LHCN-M2 (cell line): ENCODE results near the gene PPIH. TPM values are rescaled to one million over a fixed set of nuclear protein-coding genes. Genes with fewer than 3 reads are reported as not detected.
"Not testable (repeated sequence)": the region's sequence is repeated elsewhere in the genome, so short reads cannot be mapped to it uniquely, and the experiment has no call there.

Source experiments
- DNase-seq: peaks from one replicate; pipeline ENCODE4 v3.0.0-alpha.2; 2012; ENCODE audit warnings: low read depth
- total RNA-seq: library from RNA; depleted of rRNA; stranded (reverse); fragments of >200 nt; gene quantifications from 2 replicates; pipeline ENCODE4 v1.2.3, GENCODE V29; 2014

The PPIH gene
- total RNA-seq, 1 experiment from 2014 or later, result 47.6 TPM

DNA sequence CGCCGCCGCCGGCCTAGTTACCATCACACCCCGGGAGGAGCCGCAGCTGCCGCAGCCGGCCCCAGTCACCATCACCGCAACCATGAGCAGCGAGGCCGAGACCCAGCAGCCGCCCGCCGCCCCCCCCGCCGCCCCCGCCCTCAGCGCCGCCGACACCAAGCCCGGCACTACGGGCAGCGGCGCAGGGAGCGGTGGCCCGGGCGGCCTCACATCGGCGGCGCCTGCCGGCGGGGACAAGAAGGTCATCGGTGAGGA is 24.2 kb downstream of the PPIH start:
- DNase-seq, result not testable (repeated sequence)

DNA sequence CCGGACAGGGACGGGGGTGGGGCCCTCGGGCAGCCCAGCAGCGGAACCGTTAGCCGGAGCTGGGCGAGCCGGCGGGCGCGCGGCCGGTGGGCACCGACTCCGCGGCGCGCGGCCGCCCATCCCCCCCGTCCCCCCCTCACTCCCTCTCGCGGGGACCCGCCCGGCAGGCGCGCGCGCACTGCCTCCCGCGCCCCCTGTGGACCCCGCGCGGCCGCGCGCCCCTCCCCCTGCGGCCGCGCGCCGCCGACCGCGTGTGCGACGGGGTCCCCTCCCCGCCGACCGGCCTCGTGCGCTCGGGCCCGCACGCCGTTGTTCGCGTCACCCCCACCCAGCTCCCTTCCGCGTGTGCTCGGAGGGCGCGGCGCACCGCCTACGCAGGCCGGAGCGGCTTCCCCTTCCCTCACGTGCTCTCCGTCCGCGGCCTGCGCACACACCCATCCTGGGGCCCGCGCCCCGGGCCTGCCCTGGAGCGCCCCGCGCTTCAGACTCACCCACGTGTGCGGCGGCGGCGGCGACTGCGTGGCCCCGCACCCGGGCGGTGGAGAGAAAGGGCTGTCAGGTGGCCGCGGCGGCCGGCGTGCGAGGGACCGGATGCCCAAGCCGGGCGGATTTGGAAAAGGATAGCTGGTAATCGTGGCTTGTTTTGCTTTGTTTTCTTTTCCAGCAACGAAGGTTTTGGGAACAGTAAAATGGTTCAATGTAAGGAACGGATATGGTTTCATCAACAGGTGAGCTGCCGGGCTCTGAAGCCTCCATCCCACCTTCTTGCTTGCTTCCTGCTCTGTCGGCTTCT is 24.7 kb downstream of the PPIH start:
- peak; percentile 63 for DNase-seq

DNA sequence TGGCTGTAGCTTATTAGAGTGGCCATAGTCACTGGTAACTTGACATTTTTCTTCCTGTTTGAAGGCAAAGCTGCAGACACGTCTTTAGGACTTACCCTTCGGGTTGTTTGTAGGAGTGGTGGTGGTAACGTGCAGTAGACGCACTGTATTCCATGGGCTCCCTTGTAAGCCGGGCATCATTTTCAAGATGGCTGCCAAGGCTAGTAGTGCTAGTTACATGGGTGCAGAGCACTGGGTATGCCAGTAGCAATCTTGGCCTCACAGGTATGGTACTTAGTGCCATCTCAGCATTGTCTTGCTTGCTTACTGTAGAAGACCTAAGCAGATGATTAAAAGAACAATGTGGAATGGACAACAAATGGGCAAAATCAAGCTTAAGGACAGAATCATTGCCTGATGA is 25.9 kb downstream of the PPIH start:
- no peak for DNase-seq

DNA sequence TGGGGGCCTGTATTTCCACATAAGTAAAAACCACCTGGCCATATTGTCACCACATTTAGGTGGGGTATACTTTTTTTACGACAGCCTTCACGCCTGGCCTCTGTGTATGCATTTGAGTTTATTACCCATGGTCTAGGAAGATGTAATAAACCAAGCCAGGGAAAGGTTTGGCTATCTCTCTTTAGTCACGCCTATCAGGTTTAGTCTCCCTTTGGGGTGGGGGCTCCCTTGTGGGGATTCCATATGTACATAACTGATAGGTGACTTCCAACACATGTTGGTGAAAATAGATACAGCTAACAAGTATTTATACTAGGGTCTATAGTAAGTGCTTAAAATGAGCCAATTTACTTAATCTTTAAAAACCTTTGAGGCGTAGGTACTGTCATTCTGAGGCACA is 28.2 kb downstream of the PPIH start:
- no peak for DNase-seq

DNA sequence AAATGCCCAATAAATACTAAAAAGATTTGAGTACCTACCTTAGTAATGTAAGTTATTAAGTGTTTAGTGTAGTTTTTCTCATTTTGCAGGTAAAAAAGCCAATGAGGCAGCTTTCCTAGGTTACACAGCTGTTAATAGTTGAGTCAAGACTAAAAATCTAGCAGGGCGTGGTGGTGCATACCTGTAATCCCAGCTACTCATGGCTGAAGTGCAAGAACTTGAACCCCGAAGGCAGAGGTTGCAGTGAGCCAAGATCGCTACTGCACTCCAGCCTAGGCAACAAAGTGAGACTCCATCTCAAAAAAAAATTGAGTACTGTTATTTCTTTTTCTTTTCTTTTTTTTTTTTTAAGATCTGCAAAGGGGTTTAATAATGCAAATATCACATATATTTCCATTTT is 31.7 kb downstream of the PPIH start:
- DNase-seq, result no peak

DNA sequence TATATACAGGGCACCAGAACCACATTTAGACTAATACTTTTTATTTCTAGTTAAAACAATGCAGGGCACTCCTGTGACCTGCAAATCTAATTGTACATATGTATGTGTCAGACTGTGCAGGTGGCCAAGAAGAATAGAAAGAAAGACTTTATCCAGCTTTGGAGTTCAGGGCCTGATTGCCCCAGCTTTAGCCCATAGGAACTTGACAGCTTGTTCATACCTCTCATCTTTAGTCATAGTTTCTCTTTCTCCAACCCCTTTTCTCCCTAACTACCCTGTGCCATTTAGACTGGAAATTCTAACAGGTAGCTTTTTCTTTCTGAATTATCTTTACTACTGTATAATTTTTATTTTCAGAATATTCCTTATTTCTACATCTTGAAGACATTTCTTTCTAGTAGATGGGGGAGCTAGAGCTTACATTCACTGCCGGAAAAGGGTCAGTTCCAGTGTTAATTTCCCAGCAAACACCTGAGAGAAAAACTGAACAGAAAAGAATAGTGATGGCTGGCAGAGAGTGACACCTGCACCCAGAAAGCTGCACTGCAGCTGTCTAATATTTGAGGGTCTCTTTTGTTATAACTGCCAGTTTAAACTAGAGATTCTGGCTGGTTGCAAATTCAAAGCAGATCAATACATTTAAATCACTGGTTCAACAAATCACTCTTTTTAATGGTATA is 32.4 kb downstream of the PPIH start:
- DNase-seq, result no peak

DNA sequence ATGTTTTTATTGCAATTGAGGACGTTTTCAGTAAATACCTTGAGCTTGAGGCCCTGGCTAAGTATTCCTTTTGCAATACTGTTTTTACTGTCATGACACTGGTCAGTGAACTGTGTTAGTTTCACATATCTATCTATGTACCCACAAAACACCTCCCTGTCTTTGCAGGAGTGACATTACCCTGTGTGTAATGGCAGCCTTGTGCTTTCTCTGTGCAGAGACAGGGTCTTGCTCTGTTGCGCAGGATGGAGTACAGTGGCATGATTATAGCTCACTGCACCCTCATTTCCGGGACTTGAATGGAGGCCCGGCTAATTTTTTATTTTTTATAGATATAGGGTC is 32.9 kb downstream of the PPIH start:
- no peak for DNase-seq

DNA sequence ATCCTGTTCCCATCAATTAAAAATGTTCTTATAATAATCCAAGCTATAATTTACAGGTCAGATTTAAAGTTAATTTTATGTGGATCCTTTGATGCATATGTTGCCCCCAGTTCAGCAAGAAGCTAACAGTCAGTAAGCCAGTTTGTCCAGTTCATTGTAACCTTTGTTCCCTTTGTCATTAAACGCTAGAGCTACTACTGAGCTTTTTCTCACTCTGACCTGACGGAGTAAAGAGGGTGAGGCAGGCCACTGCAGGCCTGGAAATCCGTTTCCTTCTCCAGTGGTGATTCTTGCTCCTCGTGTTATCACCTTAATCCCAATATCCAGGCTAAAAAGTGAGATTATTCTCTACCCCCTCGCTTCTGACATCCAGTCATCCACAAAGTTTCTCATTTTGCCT is 34.2 kb downstream of the PPIH start:
- DNase-seq, result no peak

DNA sequence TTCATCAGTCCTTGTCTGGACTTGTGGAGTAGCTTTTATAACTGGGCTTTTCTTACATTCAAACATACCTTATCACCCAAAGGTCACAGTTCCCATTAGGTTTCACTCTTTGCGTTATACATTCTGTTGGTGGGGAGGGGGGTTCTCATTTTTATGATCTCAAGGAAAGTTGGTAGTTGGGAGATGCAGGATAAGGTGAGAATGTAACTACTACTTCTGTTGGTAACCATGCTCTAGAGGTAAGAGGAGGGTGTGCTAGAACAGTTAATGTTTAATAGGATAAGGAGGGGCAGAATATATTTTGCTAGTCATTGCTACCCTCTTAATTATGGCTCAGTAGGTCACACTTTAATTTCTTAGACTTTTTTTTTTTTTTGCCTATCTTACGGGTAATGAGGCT is 34.7 kb downstream of the PPIH start:
- DNase-seq, result no peak

DNA sequence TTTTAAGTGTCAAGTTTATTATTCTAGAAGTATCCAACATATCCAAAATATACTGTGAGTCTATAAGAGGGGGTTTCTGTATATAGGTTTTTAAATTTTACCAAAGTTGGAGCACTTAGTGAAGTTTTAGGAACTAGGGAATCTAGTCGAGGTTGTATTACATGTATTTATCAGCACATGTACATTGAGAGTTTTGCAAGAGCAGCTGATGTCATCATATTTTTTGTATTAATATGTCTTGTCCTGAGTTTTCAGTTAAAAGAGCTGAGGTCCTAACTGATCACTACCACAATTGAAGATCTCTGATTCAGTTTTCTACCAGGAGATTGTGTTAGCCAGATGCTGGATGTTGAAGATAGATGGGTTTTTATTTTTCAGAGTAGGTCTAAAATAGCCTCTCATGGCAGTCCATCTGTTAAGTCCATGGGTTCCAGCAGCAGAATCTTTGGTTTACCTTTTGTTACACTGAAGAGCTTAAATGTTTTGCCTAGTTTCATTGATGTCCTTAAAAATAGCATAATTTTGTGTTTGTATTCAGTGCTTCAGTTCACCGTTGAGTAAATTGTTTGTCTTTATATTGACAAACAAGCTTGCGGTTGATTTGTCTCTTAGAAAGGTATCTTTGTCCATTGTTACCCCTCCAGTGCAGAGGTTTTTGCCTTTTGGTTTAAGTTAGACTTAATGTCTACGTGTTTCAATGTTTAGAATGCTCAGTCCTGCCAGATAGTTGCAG is 40.0 kb downstream of the PPIH start:
- DNase-seq, result no peak

DNA sequence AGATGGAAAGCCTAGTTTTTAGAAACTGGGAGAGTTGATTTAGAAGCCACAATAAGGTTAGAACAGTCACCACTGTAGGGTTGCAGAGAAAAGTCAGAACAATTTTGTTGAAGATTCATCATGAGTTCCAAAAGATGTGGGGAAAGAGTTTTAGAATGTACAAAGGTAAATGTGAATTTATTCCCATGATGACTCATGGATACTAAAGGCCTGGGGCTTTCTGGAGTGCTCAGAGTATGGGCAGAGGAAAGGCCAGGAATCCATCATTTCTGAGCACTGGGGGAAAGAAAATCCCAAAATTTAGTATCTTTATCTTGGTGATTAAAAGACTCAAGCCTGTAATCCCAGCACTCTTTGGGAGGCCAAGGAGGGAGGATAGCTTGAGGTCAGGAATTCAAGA is 41.8 kb downstream of the PPIH start:
- DNase-seq, result no peak

DNA sequence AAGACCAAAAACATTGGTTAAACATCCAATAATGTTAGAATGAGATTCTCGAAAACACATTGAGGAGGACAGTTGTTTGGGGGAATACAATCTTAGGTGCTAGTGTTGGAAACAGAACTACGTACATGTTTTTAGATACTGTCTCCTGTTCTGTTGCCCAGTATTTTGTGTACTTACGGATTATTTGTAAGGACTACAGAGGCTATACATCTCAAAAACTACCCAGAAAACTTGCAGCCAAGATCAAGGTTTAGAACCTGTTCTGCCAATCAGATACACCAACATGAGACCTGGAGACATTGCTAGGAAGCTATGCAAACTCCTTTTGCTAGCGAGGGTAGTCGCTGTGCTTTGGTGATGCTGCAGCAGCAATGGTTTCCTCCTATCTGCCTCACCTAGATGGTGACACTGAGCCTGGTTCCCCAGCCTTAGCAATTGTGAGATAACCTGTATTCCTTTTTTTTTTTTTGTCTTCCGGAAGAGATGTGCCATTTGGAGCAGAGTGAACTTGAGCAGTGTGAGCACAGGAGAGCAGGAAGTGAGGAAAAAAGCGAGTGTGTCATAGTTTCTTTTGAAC is 45.8 kb downstream of the PPIH start:
- DNase-seq, result no peak

DNA sequence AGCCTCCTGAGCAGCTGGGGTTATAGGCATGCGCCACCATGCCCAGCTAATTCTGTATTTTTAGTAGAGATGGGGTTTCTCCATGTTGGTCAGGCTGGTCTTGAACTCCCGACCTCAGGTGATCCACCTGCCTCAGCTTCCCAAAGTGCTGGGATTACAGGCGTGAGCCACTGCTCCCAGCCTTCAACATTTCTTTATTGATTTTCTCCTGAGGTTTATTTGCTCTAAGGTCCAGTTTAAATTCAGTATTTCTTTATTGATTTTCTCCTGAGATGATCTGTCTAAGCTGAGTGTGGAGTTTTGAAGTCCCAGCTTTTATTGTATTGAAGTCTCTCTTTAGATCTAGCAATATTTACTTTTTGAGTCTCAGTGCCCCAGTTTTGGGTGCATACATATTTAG is 54.6 kb downstream of the PPIH start:
- DNase-seq, result not testable (repeated sequence)

DNA sequence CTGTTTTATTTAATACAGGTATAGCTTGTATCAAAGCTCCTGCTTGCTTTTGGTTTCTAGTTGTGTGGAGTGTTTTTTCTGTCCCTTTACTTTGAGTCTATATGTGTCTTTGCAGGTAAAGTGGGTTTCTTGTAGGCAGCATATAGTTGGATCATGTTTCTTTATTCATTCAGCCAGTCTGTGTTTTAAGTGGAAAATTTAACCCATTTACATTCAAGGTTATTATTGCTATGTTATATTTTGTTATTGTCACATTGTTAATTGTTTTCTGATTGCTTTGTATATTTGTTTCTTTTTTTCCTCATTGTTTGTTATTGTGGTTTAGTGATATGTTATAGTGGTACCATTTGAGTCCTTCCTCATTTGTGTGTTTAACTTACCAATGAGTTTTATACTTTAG is 55.1 kb downstream of the PPIH start:
- no peak for DNase-seq

DNA sequence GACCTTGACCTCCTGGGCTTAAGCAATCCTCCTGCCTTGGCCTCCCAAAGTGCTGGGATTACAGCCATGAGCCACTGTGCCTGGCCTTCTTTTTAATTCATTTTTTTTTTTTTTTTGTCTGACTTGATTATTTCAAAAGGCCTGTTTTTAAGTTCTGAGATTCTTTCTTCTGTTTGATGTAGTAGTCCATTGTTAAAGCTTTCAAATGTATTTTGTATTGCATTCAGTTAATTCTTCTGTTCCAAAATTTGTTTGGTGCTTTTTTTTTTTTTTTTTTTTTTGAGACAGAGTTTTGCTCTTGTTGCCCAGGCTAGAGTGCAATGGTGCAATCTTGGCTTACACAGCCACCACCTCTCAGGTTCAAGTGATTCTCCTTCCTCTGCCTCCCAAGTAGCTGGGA is 56.2 kb downstream of the PPIH start:
- not testable (repeated sequence) for DNase-seq

DNA sequence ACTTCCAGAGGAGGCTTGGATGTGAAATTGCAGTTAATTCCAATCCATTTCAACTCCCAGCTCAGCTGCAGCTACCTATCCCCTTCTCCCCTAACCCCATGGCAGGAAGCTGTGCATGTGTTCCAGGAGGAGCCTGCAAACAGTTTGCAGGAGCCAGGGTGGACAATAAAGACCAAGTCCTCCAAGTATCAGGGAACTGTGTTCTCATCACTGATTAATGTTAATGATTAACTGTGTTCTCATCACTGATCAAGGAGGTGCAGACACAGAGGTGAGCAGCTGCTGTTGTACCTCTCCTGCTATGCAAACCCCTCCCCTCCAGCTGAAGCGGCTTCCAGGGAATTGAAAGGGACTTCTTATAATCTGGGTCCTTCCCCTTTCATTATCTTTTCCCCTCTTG is 62.6 kb downstream of the PPIH start:
- DNase-seq, result no peak

DNA sequence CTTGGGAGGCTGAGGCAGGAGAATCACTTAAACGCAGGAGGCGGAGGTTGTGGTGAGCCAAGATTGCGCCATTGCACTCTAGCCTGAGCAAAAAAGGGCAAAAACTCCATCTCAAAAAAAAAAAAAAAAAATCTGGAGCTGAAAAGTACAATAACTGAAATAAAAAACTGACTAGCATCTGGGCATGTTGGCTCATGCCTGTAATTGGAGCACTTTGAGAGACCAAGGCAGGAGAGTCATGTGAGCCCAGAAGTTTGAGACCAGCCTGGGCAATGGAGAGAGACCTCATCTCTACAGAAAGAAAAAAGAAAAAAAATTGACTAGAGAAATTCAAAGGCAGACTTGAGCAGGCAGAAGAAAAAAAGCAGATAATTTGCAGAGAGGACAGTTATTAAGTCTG is 63.7 kb downstream of the PPIH start:
- DNase-seq, result no peak

DNA sequence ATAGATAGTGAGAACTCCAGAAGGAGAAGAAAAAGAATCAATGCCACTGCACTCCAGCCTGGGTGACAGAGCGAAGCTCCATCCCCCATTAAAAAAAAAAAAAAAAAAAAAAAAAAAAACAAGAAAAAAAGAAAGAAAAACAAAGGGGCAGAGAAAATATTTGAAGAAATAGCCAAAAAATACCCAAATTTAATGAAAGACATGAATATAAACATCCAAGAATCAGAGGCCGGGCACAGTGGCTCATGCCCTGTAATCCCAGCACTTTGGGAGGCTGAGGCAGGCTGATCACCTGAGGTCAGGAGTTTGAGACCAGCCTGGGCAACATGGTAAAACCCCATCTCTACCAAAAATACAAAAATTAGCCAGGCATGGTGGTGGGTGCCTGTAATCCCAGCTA is 64.2 kb downstream of the PPIH start:
- not testable (repeated sequence) for DNase-seq

DNA sequence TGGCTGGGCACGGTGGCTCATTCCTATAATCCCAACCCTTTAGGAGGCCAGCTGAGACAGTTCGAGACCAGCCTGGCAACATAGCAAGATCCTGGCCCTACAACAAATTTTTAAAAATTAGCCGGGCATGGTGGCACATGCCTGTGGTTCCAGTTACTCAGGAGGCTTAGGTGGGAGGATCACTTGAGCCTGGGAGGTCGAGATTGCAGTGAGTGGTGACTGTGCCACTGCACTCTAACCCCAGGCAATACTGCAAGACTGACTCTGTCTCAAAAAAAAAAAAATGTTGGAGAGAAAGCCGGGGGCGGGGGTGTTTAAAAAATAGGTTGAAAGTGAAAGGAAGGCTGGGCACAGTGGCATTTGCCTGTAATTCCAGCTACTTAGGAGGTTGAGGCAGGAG is 65.3 kb downstream of the PPIH start:
- DNase-seq, result peak; percentile 6

DNA sequence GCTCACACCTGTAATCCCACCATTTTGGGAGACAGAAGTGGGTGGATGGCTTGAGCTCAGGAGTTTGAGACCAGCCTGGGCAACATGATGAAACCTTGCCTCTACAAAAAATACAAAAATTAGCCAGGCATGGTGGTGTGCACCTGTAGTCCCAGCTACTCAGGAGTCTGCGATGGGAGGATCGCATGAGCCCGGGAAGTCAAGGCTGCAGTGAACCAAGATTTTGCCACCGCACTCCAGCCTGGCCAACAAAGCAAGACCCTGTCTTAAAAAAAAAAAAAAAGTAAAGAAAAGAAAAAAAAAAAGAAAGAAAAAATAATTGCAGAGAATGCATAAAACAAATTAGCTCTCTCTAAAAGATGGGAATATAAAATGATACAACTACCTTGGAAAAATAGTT is 67.6 kb downstream of the PPIH start:
- DNase-seq, result not testable (repeated sequence)
